HepG2 (cell line): ENCODE data around the gene WDFY1.

Experiments
- CEBPG ChIP-seq: IDR thresholded peaks from 2 replicates; pipeline ENCODE4 v1.6.1; 2016
- JUN ChIP-seq: sonication (generic); formaldehyde crosslinking; IDR thresholded peaks from 2 replicates; pipeline ENCODE4 v1.4.0; 2020; ENCODE audit warnings: mild to moderate bottlenecking, missing genetic modification reagents
- PTBP1 ChIP-seq: fragments of 200-400 bp; formaldehyde crosslinking; IDR thresholded peaks from 2 replicates; pipeline ENCODE4 v1.6.1; 2018; ENCODE audit warnings: low read length, low read depth; ENCODE audit not compliant: poor library complexity, severe bottlenecking
- TBP ChIP-seq: sonication (generic); formaldehyde crosslinking; IDR thresholded peaks from 2 replicates; pipeline ENCODE4 v1.5.0; 2020; ENCODE audit warnings: missing genetic modification reagents
- ZNF24 ChIP-seq: fragments of 450-650 bp; IDR thresholded peaks from 2 replicates; pipeline ENCODE4 v1.6.1; 2017; ENCODE audit warnings: antibody characterized with exemption, mild to moderate bottlenecking
- TF ChIP-seq, protein P1 (sequence below): sonication (generic); formaldehyde crosslinking; IDR thresholded peaks from 2 replicates; pipeline ENCODE4 v1.5.0; 2020; ENCODE audit warnings: mild to moderate bottlenecking, missing genetic modification reagents, moderate library complexity
- TF ChIP-seq, protein P2 (sequence below): IDR thresholded peaks from 2 replicates; pipeline ENCODE4 v1.6.1; 2016; ENCODE audit warnings: control low read depth
- TF ChIP-seq, protein P3 (sequence below): sonication (generic); formaldehyde crosslinking; IDR thresholded peaks from 2 replicates; pipeline ENCODE4 v1.4.0; 2020; ENCODE audit warnings: missing genetic modification reagents
- TF ChIP-seq, protein P4 (sequence below): sonication (generic); formaldehyde crosslinking; IDR thresholded peaks from 2 replicates; pipeline ENCODE4 v1.4.0; 2020; ENCODE audit warnings: missing genetic modification reagents

DNA sequence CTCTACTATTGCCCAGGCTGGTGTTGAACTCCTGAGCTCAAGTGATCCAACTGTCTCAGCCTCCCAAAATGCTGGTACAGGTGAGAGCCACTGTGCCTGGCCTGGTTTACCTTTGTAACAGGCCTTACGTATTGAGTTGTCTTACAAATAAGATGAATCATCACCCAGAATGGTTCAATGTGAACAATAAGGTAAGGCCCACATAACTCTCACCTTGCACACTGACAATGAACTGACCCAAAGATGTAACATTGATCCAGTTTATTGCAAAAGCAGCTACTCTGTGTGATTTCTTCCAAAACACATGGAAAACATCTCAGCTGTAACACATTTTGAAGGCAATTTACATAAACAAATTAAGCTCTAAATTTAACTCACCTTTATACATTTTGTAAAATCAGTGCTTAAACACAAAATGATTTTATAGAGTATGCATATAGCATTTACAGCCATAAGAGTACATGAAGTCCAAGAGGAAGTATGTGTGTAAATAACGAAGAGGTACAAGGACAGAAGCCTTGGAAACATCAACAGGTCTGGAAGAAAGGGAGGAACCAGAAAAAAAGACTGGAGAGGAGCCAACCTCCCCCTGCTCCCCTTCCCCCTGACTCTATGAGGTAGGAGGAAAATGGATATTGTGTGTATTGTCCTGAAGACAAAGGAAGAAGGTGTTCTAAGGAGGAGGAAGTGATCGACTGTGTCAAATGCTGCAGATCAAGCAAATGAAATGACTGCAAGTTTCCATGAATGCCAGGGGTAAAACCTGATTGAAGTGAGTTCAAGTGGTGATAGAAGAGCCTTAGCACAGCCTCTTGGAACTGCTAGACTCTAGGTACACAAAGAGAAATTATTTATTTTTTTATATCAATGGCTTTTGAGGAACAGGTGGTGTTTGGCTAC lies 5.6 kb upstream of the WDFY1 start:
- TF ChIP-seq, protein P1, sequence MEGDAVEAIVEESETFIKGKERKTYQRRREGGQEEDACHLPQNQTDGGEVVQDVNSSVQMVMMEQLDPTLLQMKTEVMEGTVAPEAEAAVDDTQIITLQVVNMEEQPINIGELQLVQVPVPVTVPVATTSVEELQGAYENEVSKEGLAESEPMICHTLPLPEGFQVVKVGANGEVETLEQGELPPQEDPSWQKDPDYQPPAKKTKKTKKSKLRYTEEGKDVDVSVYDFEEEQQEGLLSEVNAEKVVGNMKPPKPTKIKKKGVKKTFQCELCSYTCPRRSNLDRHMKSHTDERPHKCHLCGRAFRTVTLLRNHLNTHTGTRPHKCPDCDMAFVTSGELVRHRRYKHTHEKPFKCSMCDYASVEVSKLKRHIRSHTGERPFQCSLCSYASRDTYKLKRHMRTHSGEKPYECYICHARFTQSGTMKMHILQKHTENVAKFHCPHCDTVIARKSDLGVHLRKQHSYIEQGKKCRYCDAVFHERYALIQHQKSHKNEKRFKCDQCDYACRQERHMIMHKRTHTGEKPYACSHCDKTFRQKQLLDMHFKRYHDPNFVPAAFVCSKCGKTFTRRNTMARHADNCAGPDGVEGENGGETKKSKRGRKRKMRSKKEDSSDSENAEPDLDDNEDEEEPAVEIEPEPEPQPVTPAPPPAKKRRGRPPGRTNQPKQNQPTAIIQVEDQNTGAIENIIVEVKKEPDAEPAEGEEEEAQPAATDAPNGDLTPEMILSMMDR: no peak
- TF ChIP-seq, protein P2, sequence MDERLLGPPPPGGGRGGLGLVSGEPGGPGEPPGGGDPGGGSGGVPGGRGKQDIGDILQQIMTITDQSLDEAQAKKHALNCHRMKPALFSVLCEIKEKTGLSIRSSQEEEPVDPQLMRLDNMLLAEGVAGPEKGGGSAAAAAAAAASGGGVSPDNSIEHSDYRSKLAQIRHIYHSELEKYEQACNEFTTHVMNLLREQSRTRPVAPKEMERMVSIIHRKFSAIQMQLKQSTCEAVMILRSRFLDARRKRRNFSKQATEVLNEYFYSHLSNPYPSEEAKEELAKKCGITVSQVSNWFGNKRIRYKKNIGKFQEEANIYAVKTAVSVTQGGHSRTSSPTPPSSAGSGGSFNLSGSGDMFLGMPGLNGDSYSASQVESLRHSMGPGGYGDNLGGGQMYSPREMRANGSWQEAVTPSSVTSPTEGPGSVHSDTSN (CRISPR knock-in tag): no peak
- TF ChIP-seq TBP (no peak), CEBPG (no peak), ZNF24 (no peak), PTBP1 (no peak), JUN (CRISPR knock-in tag) (no peak)
- TF ChIP-seq, protein P3, sequence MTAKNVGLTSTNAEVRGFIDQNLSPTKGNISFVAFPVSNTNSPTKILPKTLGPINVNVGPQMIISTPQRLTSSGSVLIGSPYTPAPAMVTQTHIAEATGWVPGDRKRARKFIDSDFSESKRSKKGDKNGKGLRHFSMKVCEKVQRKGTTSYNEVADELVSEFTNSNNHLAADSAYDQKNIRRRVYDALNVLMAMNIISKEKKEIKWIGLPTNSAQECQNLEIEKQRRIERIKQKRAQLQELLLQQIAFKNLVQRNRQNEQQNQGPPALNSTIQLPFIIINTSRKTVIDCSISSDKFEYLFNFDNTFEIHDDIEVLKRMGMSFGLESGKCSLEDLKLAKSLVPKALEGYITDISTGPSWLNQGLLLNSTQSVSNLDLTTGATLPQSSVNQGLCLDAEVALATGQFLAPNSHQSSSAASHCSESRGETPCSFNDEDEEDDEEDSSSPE: no peak
- TF ChIP-seq, protein P4, sequence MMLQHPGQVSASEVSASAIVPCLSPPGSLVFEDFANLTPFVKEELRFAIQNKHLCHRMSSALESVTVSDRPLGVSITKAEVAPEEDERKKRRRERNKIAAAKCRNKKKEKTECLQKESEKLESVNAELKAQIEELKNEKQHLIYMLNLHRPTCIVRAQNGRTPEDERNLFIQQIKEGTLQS (CRISPR knock-in tag): no peak
